Activated naive CD4-positive, alpha-beta T cell treated with anti-CD3 and anti-CD28 coated beads, Interleukin-2, amount 50 U/mL, for 24 hours (primary cell): ENCODE measurements around the gene ZNF208.
"Not testable (repeated sequence)": the region's sequence is repeated elsewhere in the genome, so short reads cannot be mapped to it uniquely, and the experiment has no call there.

Source experiments
- H3K27ac Mint-ChIP-seq: one replicate; pipeline ENCODE4 v1.8.0; 2021; ENCODE audit warnings: mild to moderate bottlenecking, mixed read lengths
- H3K27me3 Mint-ChIP-seq: one replicate; pipeline ENCODE4 v1.8.0; 2021; ENCODE audit warnings: mixed read lengths
- H3K36me3 Mint-ChIP-seq: one replicate; pipeline ENCODE4 v1.8.0; 2021; ENCODE audit warnings: mixed read lengths
- H3K4me1 Mint-ChIP-seq: one replicate; pipeline ENCODE4 v1.8.0; 2021; ENCODE audit warnings: mixed read lengths
- H3K4me3 Mint-ChIP-seq: one replicate; pipeline ENCODE4 v1.8.0; 2021; ENCODE audit warnings: mild to moderate bottlenecking, mixed read lengths
- H3K9me3 Mint-ChIP-seq: one replicate; pipeline ENCODE4 v1.8.0; 2021; ENCODE audit warnings: mixed read lengths

The ZNF208 gene

DNA sequence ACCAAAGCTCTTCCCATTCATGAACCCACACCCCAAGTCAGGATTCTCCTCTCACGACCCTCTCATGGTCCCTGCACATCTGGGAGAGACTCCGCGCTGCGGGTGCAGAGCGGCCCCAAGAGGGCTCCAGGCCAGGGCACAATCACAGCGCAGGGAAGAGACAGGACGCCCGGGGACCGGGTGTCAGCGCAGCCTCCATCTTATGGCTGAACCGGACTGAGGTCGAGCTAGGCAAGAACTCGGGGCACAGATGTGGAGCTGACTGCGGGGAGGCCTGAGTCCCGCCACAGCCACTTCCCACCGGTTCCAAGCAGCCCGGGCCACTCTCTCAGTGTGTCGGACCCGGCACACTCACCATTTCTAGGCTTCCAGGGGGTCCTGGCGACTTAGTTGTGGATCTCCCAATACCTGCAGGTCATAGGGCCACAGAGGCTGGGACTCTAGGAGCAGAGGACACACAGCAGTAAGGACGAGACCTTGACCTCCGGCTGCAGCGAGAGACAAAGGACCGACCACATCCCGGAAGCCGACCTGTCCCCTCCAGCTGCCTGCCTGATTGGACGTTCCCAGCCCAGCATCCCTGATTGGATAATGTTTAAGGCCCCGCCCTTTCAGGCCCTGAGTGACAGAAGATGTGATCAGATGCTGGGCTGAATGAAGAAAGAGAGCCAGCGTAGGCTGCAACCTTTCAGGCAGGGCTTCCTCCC is at the start of gene ZNF208:
TSS of gene ZNF208 (minus strand) at position 507 of the 707 bp plus-strand sequence. CDS start at position 358, 149 bp downstream.
- peaks cover 14% of the 10 kb centered on the region for H3K9me3 Mint-ChIP-seq
- H3K27me3 Mint-ChIP-seq, H3K27ac Mint-ChIP-seq, H3K36me3 Mint-ChIP-seq, H3K4me1 Mint-ChIP-seq: not testable (repeated sequence)
- H3K4me3 Mint-ChIP-seq, result peak within 1 kb of the TSS; percentile 74

- H3K27me3 Mint-ChIP-seq, result no peaks in the 10 kb centered on the region
- peaks cover 8% of the 10 kb centered on the region for H3K36me3 Mint-ChIP-seq
- H3K27ac Mint-ChIP-seq, result peak overlapping the region; percentile 70
- peaks cover 12% of the 10 kb centered on the region for H3K9me3 Mint-ChIP-seq
- peaks cover 4% of the 10 kb centered on the region for H3K4me1 Mint-ChIP-seq
- H3K4me3 Mint-ChIP-seq, result peak overlapping the region; percentile 93
Measured at GRCh38 chr19:22052644-22053013, 41.9 kb upstream of the ZNF208 start.

DNA sequence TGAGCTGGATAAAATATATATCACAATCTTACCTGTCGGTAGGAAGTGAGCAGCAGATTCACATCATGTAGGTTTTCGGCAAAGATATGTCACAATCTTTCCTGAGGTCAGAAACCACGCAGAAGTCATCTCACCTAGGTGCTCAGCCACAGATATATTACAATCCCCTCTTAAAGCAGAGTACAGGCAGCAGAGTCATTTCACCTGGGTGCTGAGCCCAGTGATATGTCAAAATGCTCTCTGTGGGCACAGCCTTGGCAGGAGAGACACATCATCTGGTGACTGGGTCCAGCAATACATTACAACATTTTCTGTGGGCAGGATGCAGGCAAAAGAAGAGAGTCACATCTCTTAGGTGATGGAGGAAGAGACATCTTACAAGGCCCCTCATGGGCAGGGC is 30.4 kb upstream of the ZNF208 start:
- H3K4me3 Mint-ChIP-seq, H3K9me3 Mint-ChIP-seq, H3K36me3 Mint-ChIP-seq, H3K27me3 Mint-ChIP-seq, H3K4me1 Mint-ChIP-seq, H3K27ac Mint-ChIP-seq: not testable (repeated sequence)

GRCh38 chr19:22030680-22031079 is 19.9 kb upstream of the ZNF208 start:
- Mint-ChIP-seq H3K4me1 (no peaks in the 10 kb centered on the region), H3K9me3 (no peaks in the 10 kb centered on the region), H3K27ac (no peak overlapping the region), H3K36me3 (no peaks in the 10 kb centered on the region), H3K27me3 (no peaks in the 10 kb centered on the region), H3K4me3 (no peak overlapping the region)

- Mint-ChIP-seq H3K9me3 (no peaks in the 10 kb centered on the region), H3K27ac (no peak overlapping the region), H3K4me1 (no peaks in the 10 kb centered on the region), H3K27me3 (no peaks in the 10 kb centered on the region), H3K4me3 (no peak overlapping the region), H3K36me3 (no peaks in the 10 kb centered on the region)
Measured at GRCh38 chr19:22026687-22027086, 15.9 kb upstream of the ZNF208 start.

- not testable (repeated sequence) for H3K27me3 Mint-ChIP-seq, H3K9me3 Mint-ChIP-seq, H3K36me3 Mint-ChIP-seq, H3K4me3 Mint-ChIP-seq, H3K27ac Mint-ChIP-seq, H3K4me1 Mint-ChIP-seq
Measured at GRCh38 chr19:22025539-22025938, 14.8 kb upstream of the ZNF208 start.

GRCh38 chr19:21970466-21970865 is 40.3 kb downstream of the ZNF208 start:
- Mint-ChIP-seq H3K9me3 (peaks cover 28% of the 10 kb centered on the region), H3K36me3 (peaks cover 20% of the 10 kb centered on the region), H3K4me3 (no peak overlapping the region), H3K27ac (no peak overlapping the region), H3K27me3 (no peaks in the 10 kb centered on the region), H3K4me1 (no peaks in the 10 kb centered on the region)

- H3K27ac Mint-ChIP-seq, result no peak overlapping the region
- H3K27me3 Mint-ChIP-seq, result no peaks in the 10 kb centered on the region
- peaks cover 9% of the 10 kb centered on the region for H3K9me3 Mint-ChIP-seq
- H3K4me1 Mint-ChIP-seq, result no peaks in the 10 kb centered on the region
- H3K4me3 Mint-ChIP-seq, result no peak overlapping the region
- peaks cover 3% of the 10 kb centered on the region for H3K36me3 Mint-ChIP-seq
Measured at GRCh38 chr19:21947775-21948174, 63.0 kb downstream of the ZNF208 start.

- H3K9me3 Mint-ChIP-seq, result no peaks in the 10 kb centered on the region
- H3K4me3 Mint-ChIP-seq, result no peak overlapping the region
- no peaks in the 10 kb centered on the region for H3K4me1 Mint-ChIP-seq
- peaks cover 2% of the 10 kb centered on the region for H3K27me3 Mint-ChIP-seq
- H3K36me3 Mint-ChIP-seq, result no peaks in the 10 kb centered on the region
- H3K27ac Mint-ChIP-seq, result no peak overlapping the region
Measured at GRCh38 chr19:21940684-21941083, 70.1 kb downstream of the ZNF208 start.

- Mint-ChIP-seq H3K36me3 (no peaks in the 10 kb centered on the region), H3K4me3 (no peak overlapping the region), H3K4me1 (no peaks in the 10 kb centered on the region)
Measured at GRCh38 chr19:21934593-21934992, 76.2 kb downstream of the ZNF208 start.

DNA sequence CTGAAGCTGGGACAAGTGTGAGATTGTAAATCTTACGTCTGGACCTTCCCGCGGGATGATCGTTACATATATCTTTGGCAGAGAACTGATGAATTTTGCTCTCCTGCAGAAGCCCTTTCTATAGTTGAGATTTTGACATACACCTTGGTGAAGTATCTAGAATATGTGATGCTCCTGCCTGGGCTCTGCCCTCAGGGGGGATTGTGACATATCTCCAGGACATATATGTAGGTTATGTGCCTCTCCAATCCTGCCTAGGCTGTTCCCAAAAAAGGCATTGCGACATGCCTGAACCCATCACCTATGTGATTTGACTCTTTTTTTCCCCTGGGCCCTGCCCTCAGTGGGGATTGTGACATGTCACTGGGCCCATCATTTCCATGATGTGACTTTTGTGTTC is 76.6 kb downstream of the ZNF208 start:
- Mint-ChIP-seq H3K27me3 (peaks cover 2% of the 10 kb centered on the region), H3K9me3 (peaks cover 2% of the 10 kb centered on the region), H3K27ac (no peak overlapping the region), H3K4me3 (no peak overlapping the region), H3K4me1 (no peaks in the 10 kb centered on the region), H3K36me3 (no peaks in the 10 kb centered on the region)

More at GRCh38 chr19:21934593-21934992, 76.2 kb downstream of the ZNF208 start:
- peaks cover 2% of the 10 kb centered on the region for H3K27me3 Mint-ChIP-seq
- H3K27ac Mint-ChIP-seq, result no peak overlapping the region
- no peaks in the 10 kb centered on the region for H3K9me3 Mint-ChIP-seq

DNA sequence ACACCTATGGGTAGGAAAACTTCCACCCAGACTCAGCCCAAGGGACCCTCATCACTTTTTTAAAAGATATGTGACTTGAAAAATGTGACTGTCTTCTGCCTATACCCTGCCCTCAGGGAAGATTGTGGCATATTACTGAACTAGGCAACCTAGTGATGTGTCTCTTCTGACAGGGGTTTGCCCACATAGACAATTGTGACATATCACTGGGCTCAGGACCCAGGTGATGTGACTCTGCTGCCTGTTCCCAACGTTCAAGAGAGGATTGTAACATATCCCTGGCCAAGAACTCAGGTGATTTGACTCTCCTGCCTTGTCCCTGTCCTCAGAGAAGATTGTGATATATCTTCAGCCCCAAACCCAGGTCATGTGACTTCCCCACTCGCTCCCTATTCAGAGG is 88.5 kb downstream of the ZNF208 start:
- no peaks in the 10 kb centered on the region for H3K36me3 Mint-ChIP-seq
- no peaks in the 10 kb centered on the region for H3K27me3 Mint-ChIP-seq
- H3K27ac Mint-ChIP-seq, result no peak overlapping the region
- H3K4me3 Mint-ChIP-seq, result no peak overlapping the region
- peaks cover 24% of the 10 kb centered on the region for H3K9me3 Mint-ChIP-seq
- H3K4me1 Mint-ChIP-seq, result no peaks in the 10 kb centered on the region

DNA sequence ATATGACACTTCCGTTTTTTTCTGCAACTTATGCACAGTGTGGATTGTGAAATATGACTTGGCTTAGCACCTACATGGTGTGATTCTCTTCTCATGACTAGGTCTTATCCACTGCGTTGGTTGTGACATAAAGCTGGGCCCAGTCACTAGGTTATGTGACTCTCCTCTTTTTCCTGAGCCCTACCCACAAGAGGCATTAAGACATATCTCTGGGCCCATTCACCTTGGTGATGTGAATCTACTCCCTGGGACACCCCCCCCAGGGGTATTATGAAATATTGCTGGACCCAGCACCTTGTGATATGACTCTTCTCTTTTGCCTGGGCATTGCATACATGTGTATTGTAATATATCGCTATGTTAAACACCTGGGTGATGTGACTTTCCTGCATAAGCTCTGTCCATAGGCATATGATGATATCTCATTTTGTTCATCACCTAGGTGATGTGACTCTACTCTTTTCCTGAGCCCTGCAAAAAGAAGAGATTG is 89.0 kb downstream of the ZNF208 start:
- Mint-ChIP-seq H3K36me3 (no peaks in the 10 kb centered on the region), H3K4me3 (no peak overlapping the region), H3K27me3 (no peaks in the 10 kb centered on the region), H3K4me1 (no peaks in the 10 kb centered on the region), H3K9me3 (peaks cover 30% of the 10 kb centered on the region), H3K27ac (no peak overlapping the region)

GRCh38 chr19:21915411-21915810 is 95.3 kb downstream of the ZNF208 start:
- Mint-ChIP-seq H3K9me3 (peaks cover 58% of the 10 kb centered on the region), H3K27me3 (no peaks in the 10 kb centered on the region), H3K4me3 (no peak overlapping the region), H3K4me1 (no peaks in the 10 kb centered on the region), H3K36me3 (no peaks in the 10 kb centered on the region), H3K27ac (no peak overlapping the region)

- Mint-ChIP-seq H3K9me3 (peaks cover 43% of the 10 kb centered on the region), H3K4me3 (no peak overlapping the region), H3K27ac (no peak overlapping the region)
Measured at GRCh38 chr19:21912654-21913053, 98.1 kb downstream of the ZNF208 start.

GRCh38 chr19:21910318-21910717 is 100.4 kb downstream of the ZNF208 start:
- Mint-ChIP-seq H3K4me1 (no peaks in the 10 kb centered on the region), H3K36me3 (no peaks in the 10 kb centered on the region), H3K4me3 (no peak overlapping the region), H3K27ac (no peak overlapping the region), H3K27me3 (no peaks in the 10 kb centered on the region), H3K9me3 (peaks cover 28% of the 10 kb centered on the region)

More at GRCh38 chr19:21912654-21913053, 98.1 kb downstream of the ZNF208 start:
- no peaks in the 10 kb centered on the region for H3K36me3 Mint-ChIP-seq
- no peaks in the 10 kb centered on the region for H3K4me1 Mint-ChIP-seq
- H3K27me3 Mint-ChIP-seq, result no peaks in the 10 kb centered on the region

DNA sequence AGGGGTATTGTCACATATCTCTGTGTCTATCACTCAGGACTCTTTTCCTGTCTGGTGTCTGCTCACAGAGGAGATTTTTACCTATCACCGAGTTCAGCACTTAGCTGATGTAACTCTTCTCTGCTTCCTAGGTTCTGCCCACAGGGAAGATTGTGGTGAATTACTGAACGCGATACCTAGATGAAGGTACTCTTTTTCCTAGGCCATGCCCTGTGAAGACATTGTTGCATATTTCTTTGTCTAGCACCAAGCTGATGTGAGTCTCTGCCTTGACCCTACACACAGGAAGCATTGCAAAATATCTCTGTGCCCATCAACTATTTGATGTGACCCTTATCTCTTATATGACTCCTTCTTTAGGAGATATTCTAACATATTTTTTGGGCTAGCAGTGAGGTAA is 102.7 kb downstream of the ZNF208 start:
- Mint-ChIP-seq H3K36me3 (no peaks in the 10 kb centered on the region), H3K9me3 (peaks cover 23% of the 10 kb centered on the region), H3K27me3 (no peaks in the 10 kb centered on the region), H3K4me1 (no peaks in the 10 kb centered on the region), H3K27ac (no peak overlapping the region), H3K4me3 (no peak overlapping the region)
